Activated CD8-positive, alpha-beta T cell treated with anti-CD3 and anti-CD28 coated beads, Interleukin-2, amount 10 ng/mL, durations not matched to agents 7 days and 5 days (primary cell): Measurements from ENCODE around the gene PRKD3. TPM values are rescaled to one million over a fixed set of nuclear protein-coding genes. Genes with fewer than 3 reads are reported as not detected.
A peak's percentile ranks its signal among the peaks of the same experiment; 100 is the strongest.

ENCODE experiments used
- ATAC-seq: fragments of 150-1000 bp; cut with Tn5 transposase; one replicate; pipeline ENCODE4 v1.10.0; 2021; ENCODE audit warnings: moderate library complexity
- CTCF ChIA-PET: fragments of 350-600 bp; sonication (Branson Sonifier 250); formaldehyde crosslinking; loops from one replicate; lab custom pipeline; 2021; ENCODE audit warnings: antibody characterized with exemption; lab: Charles Lee
- POLR2A ChIA-PET: fragments of 350-600 bp; sonication (Branson Sonifier 250); formaldehyde crosslinking; loops from one replicate; lab custom pipeline; 2021; ENCODE audit warnings: antibody characterized with exemption; lab: Charles Lee
- DNase-seq: peaks from one replicate; pipeline ENCODE4 v3.0.0-alpha.2; 2020
- H3K27ac Mint-ChIP-seq: one replicate; pipeline ENCODE4 v1.8.0; 2021; ENCODE audit warnings: mild to moderate bottlenecking, mixed read lengths
- H3K27me3 Mint-ChIP-seq: one replicate; pipeline ENCODE4 v1.8.0; 2021; ENCODE audit warnings: low read depth, mixed read lengths
- H3K36me3 Mint-ChIP-seq: one replicate; pipeline ENCODE4 v1.8.0; 2021; ENCODE audit warnings: low read depth, mixed read lengths
- H3K4me1 Mint-ChIP-seq: one replicate; pipeline ENCODE4 v1.8.0; 2021; ENCODE audit warnings: low read depth, mixed read lengths
- H3K4me3 Mint-ChIP-seq: one replicate; pipeline ENCODE4 v1.8.0; 2021; ENCODE audit warnings: mild to moderate bottlenecking, mixed read lengths
- H3K9me3 Mint-ChIP-seq: one replicate; pipeline ENCODE4 v1.8.0; 2022; ENCODE audit warnings: mixed read lengths; ENCODE audit not compliant: insufficient read depth
- total RNA-seq, 2 experiments: library from RNA; stranded (reverse); gene quantifications; one replicate each; pipeline ENCODE4 v1.2.3, GENCODE V29; 2021

PRKD3 gene
- total RNA-seq, 2 experiments from 2014 or later, result 18.7 to 21.5 TPM

DNA sequence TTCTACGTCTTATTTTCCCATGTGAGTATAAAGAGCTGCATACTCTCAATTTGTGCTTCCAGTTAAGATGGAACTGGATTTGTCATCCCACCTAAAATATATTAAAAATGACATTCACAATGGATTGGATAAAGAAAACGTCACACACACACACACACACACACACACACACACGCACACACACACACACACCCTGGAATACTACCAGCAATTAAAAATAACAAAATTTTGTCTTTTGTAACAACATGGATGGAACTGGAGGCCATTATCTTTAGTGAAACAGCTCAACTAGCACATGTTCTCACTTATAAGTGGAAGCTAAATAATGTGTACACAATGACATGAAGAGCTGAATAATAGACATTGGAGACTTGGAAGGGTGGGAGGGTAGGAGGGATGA lies 16.0 kb upstream of the PRKD3 start:
- POLR2A ChIA-PET, result interaction anchor here (0.6 kb wide), 1 partner anchor 343 kb away, joined by 4 read pairs; no protein-coding TSS in a partner anchor
- Mint-ChIP-seq H3K27ac (no peak overlapping the region), H3K4me3 (no peak overlapping the region), H3K4me1 (peaks cover 12% of the 10 kb centered on the region), H3K36me3 (no peaks in the 10 kb centered on the region), H3K9me3 (no peaks in the 10 kb centered on the region), H3K27me3 (peaks cover 49% of the 10 kb centered on the region)
- DNase-seq (no peak), ATAC-seq (no peak)
- CTCF ChIA-PET, result no interaction called here

DNA sequence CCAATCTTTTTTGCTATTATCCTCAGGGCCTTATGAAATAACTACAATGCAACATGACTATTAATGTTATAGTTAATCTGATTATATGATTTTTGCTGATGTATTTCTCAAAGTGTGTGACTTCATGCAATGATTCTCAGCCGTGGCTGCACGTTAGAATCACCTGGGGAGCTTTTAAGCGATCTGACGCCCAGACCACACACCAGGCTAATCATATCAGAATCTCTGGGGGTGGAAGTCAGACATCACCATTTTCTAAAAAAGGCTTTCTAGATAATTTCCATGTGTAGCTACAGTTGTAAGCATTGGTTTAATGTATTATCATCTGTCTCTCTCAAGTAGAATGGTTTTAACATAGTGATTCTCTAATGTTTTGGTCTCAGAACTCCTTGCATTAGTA lies 14.3 kb upstream of the PRKD3 start:
- Mint-ChIP-seq H3K4me3 (no peak overlapping the region), H3K27me3 (peaks cover 44% of the 10 kb centered on the region), H3K27ac (no peak overlapping the region), H3K4me1 (peaks cover 3% of the 10 kb centered on the region), H3K36me3 (no peaks in the 10 kb centered on the region), H3K9me3 (no peaks in the 10 kb centered on the region)
- ATAC-seq, result no peak
- ChIA-PET POLR2A (no interaction called here), CTCF (interaction anchor here (1.7 kb wide), 1 partner anchor 16 kb away, joined by 5 read pairs; no protein-coding TSS in a partner anchor)
- DNase-seq, result no peak

DNA sequence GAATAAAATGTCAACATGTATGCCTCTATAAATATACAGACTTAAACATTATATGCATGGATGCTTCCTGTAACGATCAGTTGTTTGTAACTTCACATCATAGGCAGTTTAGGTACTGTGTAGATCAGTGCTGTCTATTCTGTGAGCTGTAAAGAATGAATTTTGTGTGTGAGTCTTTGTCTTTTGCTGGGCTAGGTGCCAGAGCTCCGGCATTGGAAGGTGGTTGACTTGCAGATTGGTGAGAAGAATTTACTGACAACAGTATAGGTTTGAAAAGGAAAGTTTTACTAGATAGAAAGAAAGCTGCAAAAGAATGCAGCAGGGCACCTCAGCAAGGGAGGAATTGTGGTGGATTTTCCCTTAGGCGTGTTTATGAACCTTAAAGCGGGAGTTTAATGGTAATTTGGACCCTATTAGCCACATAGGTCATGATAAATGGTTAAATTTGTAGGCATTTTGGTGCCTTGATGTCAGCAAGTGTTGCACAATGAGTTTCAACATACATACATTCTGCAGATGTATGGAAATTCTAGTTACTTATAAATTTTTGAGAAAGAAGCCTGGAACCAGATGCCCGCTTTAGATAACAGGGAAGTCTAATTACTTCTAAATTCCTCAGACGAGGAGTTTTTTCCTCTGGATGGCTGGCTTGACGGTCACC lies 13.1 kb upstream of the PRKD3 start:
- DNase-seq, result no peak
- CTCF ChIA-PET, result interaction anchor here (1.1 to 1.7 kb wide), 3 partner anchors 15 to 540 kb away, joined by 3 to 5 read pairs (median 4); no protein-coding TSS in a partner anchor
- Mint-ChIP-seq H3K27me3 (peaks cover 46% of the 10 kb centered on the region), H3K27ac (no peak overlapping the region), H3K36me3 (no peaks in the 10 kb centered on the region), H3K4me1 (no peaks in the 10 kb centered on the region), H3K4me3 (no peak overlapping the region), H3K9me3 (no peaks in the 10 kb centered on the region)
- no peak for ATAC-seq
- POLR2A ChIA-PET, result no interaction called here

DNA sequence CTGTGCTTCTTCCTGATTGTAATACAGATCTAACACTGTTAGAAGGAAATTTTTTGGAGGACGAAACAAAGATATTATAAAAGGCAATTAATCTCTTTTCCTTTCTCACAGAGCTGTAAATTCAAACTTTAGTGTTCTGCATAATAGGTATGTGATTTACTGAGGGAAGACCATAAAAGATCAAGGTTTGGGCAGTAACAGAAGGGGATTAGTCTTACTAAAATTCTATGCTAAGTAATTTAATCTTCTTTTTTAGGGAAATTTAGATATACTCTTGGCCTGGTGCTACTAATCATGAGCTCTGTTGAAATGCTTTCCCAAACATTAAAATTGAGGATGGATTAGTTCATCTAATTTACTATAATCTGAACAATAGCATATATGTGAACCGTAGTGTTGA lies 11.0 kb upstream of the PRKD3 start:
- Mint-ChIP-seq H3K27ac (no peak overlapping the region), H3K4me3 (no peak overlapping the region), H3K9me3 (no peaks in the 10 kb centered on the region), H3K27me3 (peaks cover 47% of the 10 kb centered on the region), H3K4me1 (no peaks in the 10 kb centered on the region), H3K36me3 (no peaks in the 10 kb centered on the region)
- POLR2A ChIA-PET, result no interaction called here
- ATAC-seq (no peak), DNase-seq (no peak)
- CTCF ChIA-PET, result no interaction called here

GRCh38 chr2:37333256-37333655 lies 8.6 kb upstream of the PRKD3 start:
- H3K4me1 Mint-ChIP-seq, result no peaks in the 10 kb centered on the region
- CTCF ChIA-PET, result no interaction called here
- H3K27ac Mint-ChIP-seq, result no peak overlapping the region
- H3K36me3 Mint-ChIP-seq, result no peaks in the 10 kb centered on the region
- ATAC-seq (no peak), DNase-seq (no peak)
- POLR2A ChIA-PET, result no interaction called here
- H3K9me3 Mint-ChIP-seq, result no peaks in the 10 kb centered on the region
- H3K4me3 Mint-ChIP-seq, result no peak overlapping the region
- H3K27me3 Mint-ChIP-seq, result peaks cover 36% of the 10 kb centered on the region

- no peak overlapping the region for H3K4me3 Mint-ChIP-seq
- DNase-seq (no peak), ATAC-seq (no peak)
- H3K27ac Mint-ChIP-seq, result no peak overlapping the region
- H3K36me3 Mint-ChIP-seq, result no peaks in the 10 kb centered on the region
- ChIA-PET POLR2A (no interaction called here), CTCF (no interaction called here)
- H3K9me3 Mint-ChIP-seq, result no peaks in the 10 kb centered on the region
- H3K27me3 Mint-ChIP-seq, result peaks cover 35% of the 10 kb centered on the region
- H3K4me1 Mint-ChIP-seq, result no peaks in the 10 kb centered on the region
Measured at GRCh38 chr2:37332560-37332959, 7.9 kb upstream of the PRKD3 start.

- Mint-ChIP-seq H3K9me3 (no peaks in the 10 kb centered on the region), H3K27me3 (peaks cover 47% of the 10 kb centered on the region), H3K27ac (no peak overlapping the region), H3K4me3 (no peak overlapping the region), H3K4me1 (peaks cover 3% of the 10 kb centered on the region), H3K36me3 (no peaks in the 10 kb centered on the region)
- DNase-seq (no peak), ATAC-seq (no peak)
- POLR2A ChIA-PET, result no interaction called here
- CTCF ChIA-PET, result interaction anchor here (1.6 kb wide), 1 partner anchor 20 kb away, joined by 3 read pairs; no protein-coding TSS in a partner anchor
Measured at GRCh38 chr2:37330681-37331080, 6.0 kb upstream of the PRKD3 start.

DNA sequence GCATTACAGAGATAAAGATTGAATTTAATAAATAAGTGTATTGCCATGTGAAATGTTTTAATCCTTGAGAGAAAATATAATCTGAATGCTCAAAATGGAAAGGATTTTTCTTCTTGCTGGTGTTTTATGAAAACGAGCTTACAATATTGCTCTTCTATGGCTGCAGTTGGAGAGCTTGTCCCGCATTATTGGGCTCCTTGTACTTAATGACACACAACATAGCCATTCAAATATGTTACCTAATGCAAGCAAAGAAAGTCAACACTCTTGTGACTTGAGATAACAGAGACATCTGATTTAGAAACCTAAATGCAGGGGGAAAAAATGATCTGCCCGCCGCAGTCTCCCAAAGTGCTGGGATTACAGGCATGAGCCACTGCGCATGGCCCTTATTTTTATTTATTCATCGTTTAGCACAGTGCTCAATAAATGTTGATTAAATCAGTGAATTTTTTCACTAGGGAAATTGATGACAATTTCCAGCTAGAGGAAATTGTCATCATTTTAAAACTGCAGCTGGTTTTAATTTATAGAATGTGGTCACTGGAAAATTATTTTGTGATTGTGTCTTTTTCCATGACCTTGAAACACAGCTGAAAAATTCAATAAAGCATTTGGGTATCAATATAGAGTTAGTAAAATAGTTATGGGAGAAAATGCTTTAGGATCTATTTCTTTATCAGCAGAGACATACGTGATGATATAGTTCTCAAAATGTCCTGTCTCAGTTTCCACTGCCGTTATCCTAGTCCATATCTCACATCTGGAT lies 2.4 kb upstream of the PRKD3 start:
- Mint-ChIP-seq H3K27me3 (peaks cover 34% of the 10 kb centered on the region), H3K27ac (no peak overlapping the region), H3K36me3 (peaks cover 6% of the 10 kb centered on the region), H3K4me1 (peaks cover 25% of the 10 kb centered on the region), H3K9me3 (no peaks in the 10 kb centered on the region), H3K4me3 (no peak overlapping the region)
- ChIA-PET POLR2A (no interaction called here), CTCF (interaction anchor here (0.7 kb wide), 1 partner anchor 53 kb away, joined by 3 read pairs; no protein-coding TSS in a partner anchor)
- DNase-seq (no peak), ATAC-seq (no peak)

- no peak for ATAC-seq
- no peak overlapping the region for H3K4me3 Mint-ChIP-seq
- H3K27ac Mint-ChIP-seq, result no peak overlapping the region
Measured at GRCh38 chr2:37326285-37326684, 1.7 kb upstream of the PRKD3 start.

GRCh38 chr2:37325625-37326071 lies 1.0 kb upstream of the PRKD3 start:
- H3K36me3 Mint-ChIP-seq, result peaks cover 6% of the 10 kb centered on the region
- no peaks in the 10 kb centered on the region for H3K9me3 Mint-ChIP-seq
- H3K4me3 Mint-ChIP-seq, result peak overlapping the region; percentile 76
- no peak overlapping the region for H3K27ac Mint-ChIP-seq
- H3K27me3 Mint-ChIP-seq, result peaks cover 24% of the 10 kb centered on the region
- ATAC-seq (no peak), DNase-seq (no peak)
- ChIA-PET POLR2A (no interaction called here), CTCF (interaction anchor here (1.5 kb wide), 1 partner anchor 51 kb away, joined by 3 read pairs; no protein-coding TSS in a partner anchor)
- H3K4me1 Mint-ChIP-seq, result peaks cover 33% of the 10 kb centered on the region

More at GRCh38 chr2:37326285-37326684, 1.7 kb upstream of the PRKD3 start:
- peaks cover 28% of the 10 kb centered on the region for H3K27me3 Mint-ChIP-seq
- no peaks in the 10 kb centered on the region for H3K9me3 Mint-ChIP-seq
- DNase-seq, result no peak
- peaks cover 6% of the 10 kb centered on the region for H3K36me3 Mint-ChIP-seq
- peaks cover 33% of the 10 kb centered on the region for H3K4me1 Mint-ChIP-seq
- POLR2A ChIA-PET, result no interaction called here
- CTCF ChIA-PET, result no interaction called here

- Mint-ChIP-seq H3K27ac (no peak overlapping the region), H3K4me3 (peak overlapping the region; percentile 61), H3K27me3 (peaks cover 22% of the 10 kb centered on the region), H3K36me3 (peaks cover 6% of the 10 kb centered on the region), H3K4me1 (peaks cover 35% of the 10 kb centered on the region), H3K9me3 (no peaks in the 10 kb centered on the region)
- ChIA-PET CTCF (interaction anchor here (1.5 kb wide), 1 partner anchor 53 kb away, joined by 3 read pairs; no protein-coding TSS in a partner anchor), POLR2A (interaction anchor here (1.3 kb wide), 1 partner anchor 93 kb away, joined by 3 read pairs; the partner anchor contains the start of genes CEBPZ and NDUFAF7)
- DNase-seq, result peak; percentile 77
- peak; percentile 80 for ATAC-seq
Measured at GRCh38 chr2:37324536-37324785, 172 bp downstream of the PRKD3 start.
